CD4-positive, alpha-beta T cell treated with Interleukin-21 for 1 hour (primary cell): ENCODE results near the gene DHRS4L2.
A peak's percentile ranks its signal among the peaks of the same experiment; 100 is the strongest.
"Not testable (repeated sequence)": the region's sequence is repeated elsewhere in the genome, so short reads cannot be mapped to it uniquely, and the experiment has no call there.

ENCODE experiments used
- DNase-seq: peaks from one replicate; pipeline ENCODE4 v3.0.0-alpha.2; 2020

The DHRS4L2 gene

DNA sequence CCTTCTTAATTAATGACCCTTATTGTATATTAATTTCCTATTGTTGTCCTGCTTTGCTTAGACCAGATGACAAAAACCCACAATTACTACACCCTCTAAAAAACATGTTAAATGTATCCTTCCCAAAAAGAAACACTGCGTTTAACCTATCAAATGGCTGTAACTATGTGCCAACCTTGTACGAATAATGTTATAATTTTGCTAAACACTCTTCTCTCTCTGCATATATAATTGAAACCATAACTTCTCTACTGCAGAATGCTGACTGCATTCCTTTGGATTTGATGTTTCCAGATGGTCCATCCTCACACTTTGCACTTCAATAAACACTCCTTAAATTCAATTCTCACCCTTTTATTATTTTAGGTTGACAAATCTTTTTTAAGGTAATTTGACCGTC is 31.8 kb downstream of the DHRS4L2 start:
- not testable (repeated sequence) for DNase-seq

DNA sequence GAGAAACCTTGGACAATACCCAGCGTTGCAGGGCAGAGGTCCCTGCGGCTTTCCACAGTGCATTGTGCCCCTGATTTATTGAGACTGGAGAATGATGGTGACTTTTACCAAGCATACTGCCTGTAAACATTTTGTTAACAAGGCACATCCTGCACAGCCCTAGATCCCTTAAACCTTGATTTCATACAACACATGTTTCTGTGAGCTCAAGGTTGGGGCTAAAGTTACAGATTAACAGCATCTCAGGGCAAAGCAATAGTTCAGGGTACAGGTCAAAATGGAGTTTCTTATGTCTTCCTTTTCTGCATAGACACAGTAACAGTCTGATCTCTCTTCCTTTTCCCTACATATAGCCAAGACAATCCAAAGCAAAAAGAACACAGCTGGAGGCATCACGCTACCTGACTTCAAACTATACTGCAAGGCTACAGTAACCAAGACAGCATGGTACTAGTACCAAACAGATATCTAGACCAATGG is 36.2 kb downstream of the DHRS4L2 start:
- DNase-seq, result not testable (repeated sequence)

DNA sequence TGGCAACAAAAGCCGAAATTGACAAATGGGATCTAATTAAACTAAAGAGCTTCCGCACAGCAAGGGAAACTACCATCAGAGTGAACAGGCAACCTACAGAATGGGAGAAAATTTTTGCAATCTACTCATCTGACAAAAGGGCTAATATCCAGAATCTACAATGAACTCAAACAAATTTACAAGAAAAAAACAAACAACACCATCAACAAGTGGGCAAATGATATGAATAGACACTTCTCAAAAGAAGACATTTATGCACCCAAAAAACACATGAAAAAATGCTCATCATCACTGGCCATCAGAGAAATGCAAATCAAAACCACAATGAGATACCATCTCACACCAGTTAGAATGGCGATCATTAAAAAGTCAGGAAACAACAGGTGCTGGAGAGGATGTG is 41.0 kb downstream of the DHRS4L2 start:
- not testable (repeated sequence) for DNase-seq

DNA sequence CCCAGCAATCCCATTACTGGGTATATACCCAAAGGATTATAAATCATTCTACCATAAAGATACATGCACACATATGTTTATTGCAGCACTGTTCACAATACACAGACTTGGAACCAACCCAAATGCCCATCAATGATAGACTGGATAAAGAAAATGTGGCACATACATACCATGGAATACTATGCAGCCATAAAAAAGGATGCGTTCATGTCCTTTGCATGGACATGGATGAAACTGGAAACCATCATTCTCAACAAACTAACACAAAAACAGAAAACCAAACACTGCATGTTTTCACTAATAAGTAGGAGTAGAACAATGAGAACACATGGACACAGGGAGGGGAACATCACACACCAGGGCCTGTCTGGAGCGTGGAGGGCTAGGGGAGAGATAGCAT is 42.6 kb downstream of the DHRS4L2 start:
- DNase-seq, result not testable (repeated sequence)

DNA sequence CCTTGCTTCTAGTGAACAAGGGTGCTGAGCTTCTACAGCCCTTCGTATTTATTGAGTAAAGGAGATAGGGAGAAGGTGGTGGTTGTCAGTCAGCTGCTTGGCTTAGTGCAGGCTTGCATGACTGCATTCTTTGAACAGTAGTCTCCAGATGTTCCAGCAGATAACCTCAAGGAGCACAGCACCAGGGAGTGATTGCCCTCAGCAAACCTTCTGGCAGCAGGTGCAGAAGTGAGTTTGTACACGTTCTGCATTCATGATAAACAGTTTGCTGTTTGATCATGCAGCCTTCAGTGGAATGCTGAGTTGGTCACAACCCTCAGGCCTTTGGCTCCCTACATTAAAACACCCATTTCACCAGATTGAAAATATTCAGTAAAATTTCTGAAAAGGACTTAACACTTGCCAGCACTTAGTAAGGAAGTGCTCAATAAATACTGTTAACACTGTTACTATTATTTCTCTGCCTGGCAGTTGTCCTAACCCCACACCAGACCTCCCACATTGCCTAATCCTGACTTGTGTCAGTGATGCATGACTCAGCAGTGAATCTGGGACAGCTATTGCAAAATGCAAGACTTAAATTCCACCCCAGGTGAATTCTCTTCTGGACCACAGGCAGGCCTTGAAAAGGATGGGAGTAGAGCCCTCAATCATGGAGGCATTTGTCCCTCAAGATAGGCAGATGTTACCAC is 44.1 kb downstream of the DHRS4L2 start:
- no peak for DNase-seq

DNA sequence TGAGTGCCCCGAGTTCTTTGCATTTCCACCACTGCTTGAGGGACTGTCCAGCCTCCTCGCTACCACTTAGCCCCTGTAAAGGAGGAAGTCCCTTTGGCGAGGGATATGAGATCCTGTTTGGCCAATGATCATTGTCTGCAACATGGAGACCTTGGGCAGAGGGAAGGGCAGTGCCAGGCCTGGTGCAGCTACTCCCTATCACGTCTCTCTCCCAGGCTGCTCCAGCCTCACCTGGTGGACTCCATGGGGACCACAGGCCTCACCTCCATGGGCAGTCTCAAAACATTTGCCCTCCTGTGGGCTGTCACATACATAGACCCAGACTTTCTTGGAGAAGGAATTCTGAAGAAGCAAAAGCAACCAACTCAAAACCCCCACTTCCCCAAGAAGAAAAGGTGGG is 47.0 kb downstream of the DHRS4L2 start:
- not testable (repeated sequence) for DNase-seq

DNA sequence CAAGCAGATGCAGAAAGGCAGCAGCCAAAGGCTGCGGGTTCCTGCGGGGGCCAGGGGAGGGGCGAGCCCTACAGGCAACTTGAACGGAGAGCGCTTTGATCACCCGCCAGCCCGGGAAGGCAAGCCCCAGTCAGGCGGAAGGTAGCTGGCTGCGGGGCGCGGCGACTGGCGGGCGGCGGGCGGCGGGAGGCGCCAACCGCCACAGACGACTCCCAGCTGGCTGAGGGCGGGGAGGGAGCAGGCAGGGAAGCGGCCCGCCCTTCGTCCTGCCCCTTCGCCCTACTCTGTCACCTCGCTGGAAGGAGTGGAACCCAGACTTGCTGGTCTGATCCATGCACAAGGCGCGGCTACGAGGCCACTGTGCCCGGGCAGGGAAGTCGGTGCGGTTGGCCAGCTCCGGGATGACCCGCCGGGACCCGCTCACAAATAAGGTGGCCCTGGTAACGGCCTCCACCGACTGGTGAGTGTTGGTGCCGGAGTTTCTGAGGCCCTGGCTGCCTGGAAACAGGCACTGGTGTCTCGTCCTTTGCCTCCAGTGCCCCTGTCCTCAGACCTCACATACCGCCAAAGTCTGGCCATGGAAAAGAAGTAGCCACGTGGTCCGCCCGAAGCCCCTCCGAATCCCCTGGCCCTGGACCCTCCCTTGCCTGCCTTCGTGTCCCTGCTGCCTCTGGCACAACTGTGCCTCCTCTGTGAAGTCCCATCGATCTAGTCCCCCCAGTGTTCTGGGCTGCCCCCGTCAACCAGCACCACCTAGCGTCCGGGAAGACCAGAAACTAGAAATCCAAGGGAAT is 47.6 kb downstream of the DHRS4L2 start:
- peak; percentile 72 for DNase-seq

DNA sequence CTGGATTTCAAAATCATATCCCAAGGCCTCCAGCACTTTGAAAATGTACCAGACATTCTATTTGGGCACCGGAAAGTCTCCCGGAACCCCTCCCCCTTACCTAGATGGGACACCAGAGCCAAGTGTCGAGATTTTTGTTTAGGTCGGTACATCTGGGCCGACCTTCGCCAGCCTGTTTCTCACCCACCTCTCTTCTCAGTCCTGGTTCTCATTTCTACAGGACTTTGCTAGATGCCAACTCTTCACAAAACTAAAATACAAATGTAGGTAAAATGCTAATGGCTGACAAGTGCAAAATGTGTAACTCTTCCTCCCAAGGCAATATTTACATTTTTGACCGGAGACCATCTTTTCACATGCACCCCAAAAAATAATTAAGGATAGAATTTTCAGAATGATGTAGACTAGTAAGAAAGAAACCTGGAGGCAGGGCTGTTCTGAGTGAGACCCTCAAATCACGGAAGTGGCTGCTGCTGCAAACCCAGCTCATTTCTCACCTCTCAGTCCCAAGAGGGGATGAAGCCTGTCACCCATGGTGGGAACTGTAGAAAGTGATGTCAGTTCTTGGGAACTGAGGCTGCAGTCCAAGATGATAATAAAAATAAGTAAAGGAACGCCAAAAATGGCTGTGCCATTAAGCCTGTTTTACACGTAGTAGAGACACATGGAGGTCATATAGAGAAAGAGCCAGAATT is 48.4 kb downstream of the DHRS4L2 start:
- DNase-seq, result not testable (repeated sequence)

DNA sequence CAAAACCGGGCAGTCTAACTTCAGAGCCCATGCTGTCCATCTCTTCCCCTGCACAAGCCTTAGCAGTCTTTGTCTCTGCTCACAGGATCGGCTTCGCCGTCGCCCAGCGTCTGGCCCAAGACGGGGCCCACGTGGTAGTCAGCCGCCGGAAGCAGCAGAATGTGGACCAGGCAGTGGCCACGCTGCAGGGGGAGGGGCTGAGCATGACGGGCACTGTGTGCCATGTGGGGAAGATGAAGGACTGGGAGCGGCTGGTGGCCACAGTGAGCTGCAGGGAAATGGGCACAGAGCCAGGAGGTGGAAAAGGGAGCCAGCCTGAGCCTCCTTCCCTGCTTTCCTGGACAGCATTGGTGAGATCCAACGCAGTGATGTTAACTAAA is 48.9 kb downstream of the DHRS4L2 start:
- no peak for DNase-seq

DNA sequence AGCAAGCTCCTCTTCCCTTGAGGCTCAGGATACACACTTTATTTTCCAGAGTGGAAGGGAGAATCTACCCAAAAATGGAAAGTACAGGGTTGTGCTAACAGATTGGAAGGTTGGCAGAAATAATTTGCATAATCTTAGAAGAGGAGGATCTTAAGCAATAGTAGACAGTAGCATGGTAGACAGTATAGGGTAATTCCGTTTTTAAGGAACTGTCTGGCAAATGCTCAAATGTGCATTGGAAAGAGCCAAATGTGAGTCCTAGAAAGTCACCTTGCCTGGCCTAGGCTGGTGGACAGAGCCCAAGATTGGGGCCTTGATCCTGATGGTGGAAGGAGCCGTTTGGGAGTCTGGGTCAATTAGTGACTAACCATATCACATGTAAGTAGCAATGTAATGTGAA is 50.0 kb downstream of the DHRS4L2 start:
- no peak for DNase-seq

DNA sequence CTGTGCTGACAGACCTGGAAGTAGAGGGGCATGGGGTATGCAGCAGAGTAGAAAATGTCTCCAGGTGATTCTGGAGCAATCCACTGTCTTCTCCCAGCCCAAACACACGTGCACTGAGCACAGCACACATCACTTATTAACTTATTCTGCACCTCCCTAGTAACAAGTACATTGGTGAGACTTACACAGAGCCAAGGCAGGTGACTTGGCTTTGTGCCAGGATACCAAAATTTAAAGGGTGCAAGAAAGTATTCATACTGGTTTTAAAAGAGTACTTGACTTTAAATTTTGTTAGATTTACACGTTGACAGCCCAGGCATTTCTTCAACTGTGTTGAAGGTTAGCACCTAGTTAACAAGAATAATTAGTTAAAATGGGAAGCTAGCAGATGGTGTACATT is 52.0 kb downstream of the DHRS4L2 start:
- no peak for DNase-seq

DNA sequence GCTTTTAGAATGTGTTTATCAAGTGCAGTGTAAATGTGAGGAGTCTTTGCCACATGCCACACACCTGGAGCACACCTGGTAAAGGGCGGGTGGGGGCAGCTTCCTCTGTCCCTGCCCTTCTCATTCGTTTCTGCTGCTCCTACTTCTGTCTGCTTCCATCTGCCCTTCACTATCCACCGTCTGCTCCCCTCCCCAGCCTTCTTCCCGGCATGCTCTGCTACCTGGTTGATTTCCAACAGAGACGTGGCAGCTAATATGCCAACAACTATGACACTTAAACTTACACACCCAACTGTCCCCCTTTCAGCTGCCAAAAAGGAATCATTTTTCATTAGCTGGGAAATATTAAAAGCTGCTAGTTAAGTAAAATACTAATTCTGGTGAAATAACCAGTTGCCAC is 54.0 kb downstream of the DHRS4L2 start:
- DNase-seq, result no peak

DNA sequence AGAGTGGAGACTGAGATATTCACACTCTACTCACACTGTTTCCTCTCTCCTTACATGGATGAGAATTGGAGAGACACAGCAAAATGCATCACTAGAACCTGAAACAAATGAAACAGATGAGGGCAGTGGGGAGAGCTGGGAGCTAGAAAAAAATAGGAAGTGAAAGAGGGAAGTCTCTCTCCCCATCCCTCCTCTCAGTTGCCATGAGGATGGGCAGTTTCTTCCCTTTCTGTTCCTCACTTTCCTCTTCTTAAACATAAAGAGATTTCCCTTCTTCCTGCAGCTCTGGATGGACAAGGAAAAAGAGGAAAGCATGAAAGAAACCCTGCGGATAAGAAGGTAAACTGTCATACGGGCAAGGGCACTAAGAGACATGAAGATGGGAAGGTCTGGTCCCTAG is 60.3 kb downstream of the DHRS4L2 start:
- not testable (repeated sequence) for DNase-seq

DNA sequence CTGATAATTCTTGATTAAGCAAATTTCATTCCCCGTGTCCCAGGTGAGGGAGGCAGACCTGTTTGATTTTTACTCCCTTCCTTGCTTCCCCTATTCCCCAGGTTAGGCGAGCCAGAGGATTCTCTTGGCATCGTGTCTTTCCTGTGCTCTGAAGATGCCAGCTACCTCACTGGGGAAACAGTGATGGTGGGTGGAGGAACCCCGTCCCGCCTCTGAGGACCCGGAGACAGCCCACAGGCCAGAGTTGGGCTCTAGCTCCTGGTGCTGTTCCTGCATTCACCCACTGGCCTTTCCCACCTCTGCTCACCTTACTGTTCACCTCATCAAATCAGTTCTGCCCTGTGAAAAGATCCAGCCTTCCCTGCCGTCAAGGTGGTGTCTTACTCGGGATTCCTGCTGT is 62.0 kb downstream of the DHRS4L2 start:
- not testable (repeated sequence) for DNase-seq

DNA sequence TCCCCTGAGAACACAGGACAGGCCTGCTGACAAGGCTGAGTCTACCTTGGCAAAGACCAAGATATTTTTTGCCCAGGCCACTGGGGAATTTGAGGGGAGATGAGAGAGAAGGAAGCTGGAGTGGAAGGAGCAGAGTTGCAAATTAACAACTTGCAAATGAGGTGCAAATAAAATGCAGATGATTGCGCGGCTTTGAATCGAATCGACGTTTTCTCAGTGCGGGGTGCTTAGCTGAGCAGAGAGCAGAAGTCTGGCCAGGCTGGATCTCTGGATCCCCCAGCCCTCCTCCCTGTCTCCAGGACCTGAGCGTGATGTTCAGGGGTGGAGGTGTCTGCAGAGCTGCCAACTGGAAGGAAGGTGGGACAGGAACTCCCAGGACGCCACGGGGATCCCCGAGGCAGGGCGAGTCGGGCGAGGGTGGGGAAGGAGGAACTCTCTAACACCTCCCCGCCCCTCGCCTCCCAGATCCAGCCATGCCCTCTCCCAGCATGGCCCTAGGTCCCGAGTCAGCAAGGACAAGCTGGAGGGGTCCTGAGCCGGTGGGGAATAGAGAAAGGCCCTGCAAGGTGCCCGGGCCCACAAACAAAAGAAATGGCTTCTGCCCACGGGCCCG is 62.6 kb downstream of the DHRS4L2 start:
- no peak for DNase-seq

DNA sequence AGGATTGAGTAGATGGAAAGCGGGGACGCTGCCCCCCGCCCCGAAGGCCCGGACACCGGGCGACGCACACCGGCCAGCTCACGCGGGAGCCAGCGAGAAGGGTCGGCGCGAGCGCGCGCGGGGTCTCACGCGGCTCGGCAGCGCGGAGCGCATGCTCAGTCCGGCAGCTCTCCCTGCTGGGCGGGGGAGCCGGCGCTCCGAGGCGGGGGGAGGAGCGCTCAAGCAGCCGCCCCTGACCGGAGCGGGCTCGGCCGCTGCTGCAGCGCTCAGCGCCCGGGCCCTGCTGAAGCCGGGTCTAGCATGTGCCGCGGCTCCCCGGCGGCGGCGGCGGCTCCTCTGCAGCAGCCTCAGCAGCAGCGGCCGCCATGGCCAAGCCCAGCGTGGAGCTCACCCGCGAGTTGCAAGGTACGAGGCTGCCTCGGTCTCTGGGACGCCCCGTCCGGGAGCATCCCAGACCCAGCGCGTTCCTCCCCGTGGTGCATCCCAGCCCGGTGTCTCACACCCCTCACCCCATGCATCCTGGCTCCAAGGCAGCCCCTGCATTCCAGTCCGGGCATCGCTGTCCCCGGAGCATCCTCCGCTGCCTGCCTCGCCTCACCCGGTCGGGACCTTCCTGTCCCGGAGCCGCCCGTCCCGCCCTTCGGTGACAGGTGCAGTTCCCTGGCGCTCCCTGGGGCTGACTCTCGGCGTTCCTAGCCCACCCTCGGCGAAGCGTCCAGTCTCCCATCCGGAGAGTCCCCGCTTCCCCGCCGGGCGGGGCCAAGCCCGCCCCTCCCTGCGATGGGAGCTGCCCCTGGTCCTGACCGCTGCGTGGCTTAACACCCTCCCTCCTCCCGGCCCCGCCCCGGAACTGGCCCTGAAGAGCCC is 63.3 kb downstream of the DHRS4L2 start, which contains the start of gene CARMIL3:
TSS of gene CARMIL3 (plus strand) at position 221 of the 867 bp plus-strand sequence. CDS start at position 366, 145 bp downstream.
- peak; percentile 63 for DNase-seq

DNA sequence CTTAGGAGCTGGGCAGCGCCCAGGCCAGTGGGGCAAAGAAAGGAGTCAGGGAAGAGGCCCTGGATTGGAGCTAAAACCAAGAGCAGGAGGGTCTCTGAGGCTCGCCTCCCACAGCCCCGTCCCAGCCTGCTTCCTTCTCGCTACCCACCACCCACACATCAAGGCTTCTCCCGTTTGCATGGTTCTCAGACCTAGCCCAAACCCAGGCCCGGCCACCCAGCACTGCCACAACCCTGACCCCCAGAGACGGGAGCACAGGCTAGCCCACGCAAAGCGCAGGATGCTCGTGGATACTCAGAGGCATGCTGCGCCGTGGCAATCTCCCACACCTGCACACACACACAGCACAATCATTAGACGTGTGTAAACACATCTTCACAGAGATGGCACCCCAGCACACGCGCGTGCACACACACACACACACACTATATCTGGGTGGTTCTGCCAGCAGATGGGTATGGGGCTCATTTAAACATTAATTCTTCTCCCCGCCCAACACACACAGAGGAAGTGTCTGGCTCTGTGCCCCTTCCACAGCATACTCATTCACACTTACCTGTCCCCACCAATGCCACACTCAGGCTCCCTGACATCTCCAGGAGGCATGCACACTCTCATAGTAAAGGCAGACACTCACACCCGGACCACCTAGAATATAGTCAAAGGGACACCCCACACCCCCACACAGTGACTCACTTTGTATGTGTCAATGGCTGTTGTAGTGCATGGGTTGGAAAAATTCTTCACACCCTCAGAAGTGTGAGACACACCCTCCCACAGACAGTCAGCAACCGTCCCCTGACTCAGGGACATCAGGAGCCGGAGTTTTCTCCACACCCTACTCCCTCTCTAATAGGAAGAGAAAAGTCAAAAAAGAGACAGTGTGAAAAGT is 64.2 kb downstream of the DHRS4L2 start:
- DNase-seq, result peak; percentile 36

DNA sequence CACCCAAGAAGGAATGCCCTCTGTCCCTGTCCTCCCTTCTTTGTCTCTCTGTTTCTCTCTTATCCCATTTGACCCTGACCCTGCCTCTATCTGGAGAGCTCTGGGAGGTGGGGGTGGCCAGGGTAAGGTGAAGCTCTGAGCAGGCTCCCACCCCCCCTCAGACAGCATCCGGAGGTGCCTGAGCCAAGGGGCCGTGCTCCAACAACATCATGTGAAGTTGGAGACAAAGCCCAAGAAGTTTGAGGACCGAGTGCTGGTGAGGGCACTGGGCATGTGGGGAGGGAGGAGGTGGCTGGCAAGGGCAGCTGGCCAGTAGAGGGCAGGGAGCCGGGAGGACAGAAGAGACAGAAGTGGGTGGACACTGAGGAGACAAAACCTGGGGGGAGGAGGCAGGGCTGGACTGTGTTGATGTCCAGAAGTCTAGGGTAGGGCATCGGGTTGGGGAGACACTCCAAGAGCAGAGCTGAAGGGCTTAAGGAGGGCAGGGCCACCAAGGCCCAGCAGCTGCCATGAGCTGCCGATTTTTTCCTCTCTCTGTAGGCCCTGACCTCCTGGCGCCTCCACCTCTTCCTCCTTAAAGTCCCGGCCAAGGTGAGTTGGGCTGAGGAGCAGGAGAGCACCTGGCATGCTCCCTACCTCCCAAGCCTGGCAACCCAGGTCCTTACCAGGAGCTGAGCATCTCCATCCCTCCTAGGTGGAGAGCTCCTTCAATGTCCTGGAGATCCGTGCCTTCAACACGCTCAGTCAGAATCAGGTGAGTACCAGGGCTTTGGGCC is 65.0 kb downstream of the DHRS4L2 start:
- DNase-seq, result no peak

DNA sequence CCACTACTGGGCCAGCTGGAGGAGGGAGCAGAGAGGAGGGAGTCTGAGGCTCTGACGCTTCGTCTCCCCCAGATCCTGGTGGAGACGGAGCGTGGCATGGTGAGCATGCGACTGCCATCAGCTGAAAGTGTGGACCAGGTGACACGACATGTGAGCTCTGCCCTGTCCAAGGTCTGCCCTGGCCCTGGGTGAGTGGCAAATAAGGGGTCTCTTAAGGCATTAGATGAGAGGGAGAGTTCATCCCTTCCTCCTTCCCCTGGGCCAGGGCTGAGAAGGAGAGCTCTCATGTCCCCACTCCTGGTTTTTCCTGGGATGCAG is 65.6 kb downstream of the DHRS4L2 start:
- DNase-seq, result no peak

DNA sequence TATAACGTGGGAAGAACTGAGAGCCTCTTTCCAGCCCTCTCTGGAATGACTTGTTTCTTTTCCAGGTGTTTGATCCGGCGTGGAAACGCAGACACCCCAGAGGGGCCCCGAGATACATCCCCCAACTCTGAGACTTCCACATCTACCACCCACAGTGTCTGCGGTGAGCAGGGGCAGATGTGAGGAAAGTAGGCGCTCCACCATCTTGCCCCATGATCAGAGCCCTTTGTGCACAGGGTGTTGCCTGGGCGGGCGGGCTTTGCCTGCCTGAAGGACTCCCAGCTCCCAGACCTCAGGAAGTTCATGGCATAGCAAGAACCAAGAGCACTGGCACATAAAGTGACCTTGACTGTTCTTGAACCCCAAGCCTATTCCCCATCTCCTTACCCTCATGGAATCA is 65.9 kb downstream of the DHRS4L2 start:
- no peak for DNase-seq
